Mesenchymal stem cell (in vitro differentiated cells and primary cell): Measurements from ENCODE around the gene LNP1.
A peak's percentile ranks its signal among the peaks of the same experiment; 100 is the strongest.

ENCODE experiments used
- DNase-seq: peaks from one replicate; pipeline ENCODE4 v3.0.0-alpha.2; 2013
- H2AFZ ChIP-seq: one replicate; pipeline ENCODE4 v1.6.1; 2013; ENCODE audit warnings: low read depth, mild to moderate bottlenecking, control low read depth, inconsistent platforms, low read length, moderate library complexity
- H2AK5ac ChIP-seq: 2 replicates; pipeline ENCODE4 v1.6.1; 2013; ENCODE audit warnings: low read length, moderate library complexity, mild to moderate bottlenecking, inconsistent platforms; ENCODE audit not compliant: severe bottlenecking
- H2BK120ac ChIP-seq: one replicate; pipeline ENCODE4 v1.6.1; 2013; ENCODE audit warnings: low read depth, mild to moderate bottlenecking, inconsistent platforms, low read length, moderate library complexity
- H2BK12ac ChIP-seq, 2 experiments: one replicate each; pipeline ENCODE4 v1.6.1; 2013; ENCODE audit warnings: inconsistent platforms in 2 of 2, low read length in 2 of 2, mild to moderate bottlenecking in 2 of 2, moderate library complexity in 2 of 2, control low read depth in 1 of 2
- H2BK15ac ChIP-seq: one replicate; pipeline ENCODE4 v1.6.1; 2013; ENCODE audit warnings: mild to moderate bottlenecking, low read depth, inconsistent platforms; ENCODE audit not compliant: poor library complexity, severe bottlenecking
- H2BK5ac ChIP-seq: 2 replicates; pipeline ENCODE4 v1.6.1; 2013; ENCODE audit warnings: low read depth, mild to moderate bottlenecking, low read length, control low read depth, inconsistent platforms; ENCODE audit not compliant: poor library complexity, severe bottlenecking
- H3K14ac ChIP-seq, 2 experiments: one replicate each; pipeline ENCODE4 v1.6.1; 2013; ENCODE audit warnings: inconsistent platforms in 2 of 2, low read length in 2 of 2, control low read depth in 1 of 2, mild to moderate bottlenecking in 1 of 2, moderate library complexity in 1 of 2
- H3K18ac ChIP-seq, 2 experiments: one replicate each; pipeline ENCODE4 v1.6.1; 2013; ENCODE audit warnings: inconsistent platforms in 2 of 2, low read length in 2 of 2, control low read depth in 1 of 2, low read depth in 1 of 2, mild to moderate bottlenecking in 1 of 2
- H3K23ac ChIP-seq, 2 experiments: one replicate each; pipeline ENCODE4 v1.6.1; 2013; ENCODE audit warnings: inconsistent platforms in 2 of 2, low read length in 2 of 2, mild to moderate bottlenecking in 2 of 2, moderate library complexity in 2 of 2, control low read depth in 1 of 2
- H3K27ac ChIP-seq: 2 replicates; pipeline ENCODE4 v1.5.1; 2013; ENCODE audit warnings: mild to moderate bottlenecking, moderate library complexity, low read length, control low read depth, inconsistent platforms; ENCODE audit not compliant: poor library complexity, severe bottlenecking
- H3K27me3 ChIP-seq, 2 experiments: 2 replicates each; pipeline versions ENCODE4 v1.6.1 to v1.7.0; 2013; ENCODE audit warnings: low read length in 2 of 2, mild to moderate bottlenecking in 2 of 2, moderate library complexity in 2 of 2, control low read depth in 1 of 2, inconsistent platforms in 1 of 2; ENCODE audit not compliant: control insufficient read depth in 1 of 2, insufficient read depth in 1 of 2
- H3K36me3 ChIP-seq, 2 experiments: 2 replicates each; pipeline versions ENCODE4 v1.6.1 to v1.7.0; 2013; ENCODE audit warnings: low read length in 2 of 2, control low read depth in 1 of 2, inconsistent platforms in 1 of 2, low read depth in 1 of 2, mild to moderate bottlenecking in 1 of 2; ENCODE audit not compliant: insufficient read depth in 2 of 2, control insufficient read depth in 1 of 2
- H3K4ac ChIP-seq, 2 experiments: one replicate each; pipeline ENCODE4 v1.6.1; 2013; ENCODE audit warnings: inconsistent platforms in 2 of 2, low read length in 2 of 2, mild to moderate bottlenecking in 2 of 2, moderate library complexity in 2 of 2, control low read depth in 1 of 2, low read depth in 1 of 2
- H3K4me1 ChIP-seq: 2 replicates; pipeline ENCODE4 v1.6.1; 2013; ENCODE audit warnings: low read depth, low read length, control low read depth; ENCODE audit not compliant: control insufficient read depth, insufficient read depth
- H3K4me2 ChIP-seq: 2 replicates; pipeline ENCODE4 v1.6.1; 2013; ENCODE audit warnings: low read length, mild to moderate bottlenecking, inconsistent platforms; ENCODE audit not compliant: poor library complexity, severe bottlenecking
- H3K4me3 ChIP-seq, 2 experiments: 2 replicates each; pipeline versions ENCODE4 v1.5.1 to v1.7.0; 2013; ENCODE audit warnings: low read length in 2 of 2, mild to moderate bottlenecking in 2 of 2, control low read depth in 1 of 2, low read depth in 1 of 2; ENCODE audit not compliant: insufficient read depth in 1 of 2
- H3K79me1 ChIP-seq: replicated peaks from 2 replicates; pipeline ENCODE4 v1.6.1; 2013; ENCODE audit warnings: mild to moderate bottlenecking, control low read depth, low read length, inconsistent platforms; ENCODE audit not compliant: poor library complexity, severe bottlenecking
- H3K9ac ChIP-seq: 2 replicates; pipeline ENCODE4 v1.7.0; 2013; ENCODE audit warnings: mild to moderate bottlenecking, low read length, moderate library complexity
- H3K9me3 ChIP-seq: 2 replicates; pipeline ENCODE4 v1.7.0; 2013; ENCODE audit warnings: mild to moderate bottlenecking, low read length; ENCODE audit not compliant: control insufficient read depth
- H4K8ac ChIP-seq: one replicate; pipeline ENCODE4 v1.6.1; 2013; ENCODE audit warnings: inconsistent platforms, mild to moderate bottlenecking, low read length, moderate library complexity
- H4K91ac ChIP-seq: one replicate; pipeline ENCODE4 v1.6.1; 2013; ENCODE audit warnings: mild to moderate bottlenecking, low read length, inconsistent platforms
- WGBS: methylation state at CpG from one replicate; pipeline ENCODE4 v1.1.7; 2013; ENCODE audit warnings: mixed read lengths; 5-methylcytosine and 5-hydroxymethylcytosine counted together

LNP1 gene

DNA sequence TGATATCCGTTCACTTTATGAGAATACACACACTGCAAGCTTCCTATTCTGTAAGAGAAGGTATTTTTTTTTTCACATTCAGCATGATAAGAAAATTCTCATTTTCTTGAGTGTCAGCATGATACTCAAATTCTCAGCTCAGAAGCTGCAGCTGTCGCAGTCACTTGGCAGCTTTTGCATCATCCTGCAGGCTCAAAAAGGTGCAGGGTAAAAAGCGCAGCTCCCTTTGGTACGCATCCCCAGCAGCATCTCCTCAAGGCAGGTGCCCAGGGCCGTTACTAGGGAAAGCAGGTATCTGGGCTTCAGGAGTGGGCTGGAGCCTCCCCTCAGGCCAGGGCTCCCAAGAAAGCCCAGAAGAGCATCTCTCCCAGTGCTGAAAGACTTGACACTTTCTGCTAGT lies 22.3 kb downstream of the LNP1 start:
- no peak overlapping the region for H3K27ac ChIP-seq
- no peaks in the 10 kb centered on the region for H3K4me1 ChIP-seq
- peak overlapping the region in 1 of 2 experiments; percentile 62 for H3K14ac ChIP-seq
- no peak overlapping the region for H2BK15ac ChIP-seq
- no peak overlapping the region for H2AK5ac ChIP-seq
- no peak overlapping the region for H3K23ac ChIP-seq
- H2BK5ac ChIP-seq, result no peak overlapping the region
- no peak overlapping the region for H3K4me3 ChIP-seq
- no peak overlapping the region for H3K4me2 ChIP-seq
- H3K9ac ChIP-seq, result no peak overlapping the region
- 96% methylated on average over 4 of the region's 5 CpGs for WGBS
- H3K4ac ChIP-seq, result no peak overlapping the region
- peaks cover 2% of the 10 kb centered on the region for H3K79me1 ChIP-seq
- H3K9me3 ChIP-seq, result no peaks in the 10 kb centered on the region
- H2BK120ac ChIP-seq, result no peak overlapping the region
- no peak overlapping the region for H3K18ac ChIP-seq
- no peak overlapping the region for H2BK12ac ChIP-seq
- H3K27me3 ChIP-seq, result no peaks in the 10 kb centered on the region
- no peak overlapping the region for H4K91ac ChIP-seq
- H4K8ac ChIP-seq, result no peak overlapping the region
- H3K36me3 ChIP-seq, result no peaks in the 10 kb centered on the region
- H2AFZ ChIP-seq, result no peak overlapping the region
- no peak for DNase-seq

DNA sequence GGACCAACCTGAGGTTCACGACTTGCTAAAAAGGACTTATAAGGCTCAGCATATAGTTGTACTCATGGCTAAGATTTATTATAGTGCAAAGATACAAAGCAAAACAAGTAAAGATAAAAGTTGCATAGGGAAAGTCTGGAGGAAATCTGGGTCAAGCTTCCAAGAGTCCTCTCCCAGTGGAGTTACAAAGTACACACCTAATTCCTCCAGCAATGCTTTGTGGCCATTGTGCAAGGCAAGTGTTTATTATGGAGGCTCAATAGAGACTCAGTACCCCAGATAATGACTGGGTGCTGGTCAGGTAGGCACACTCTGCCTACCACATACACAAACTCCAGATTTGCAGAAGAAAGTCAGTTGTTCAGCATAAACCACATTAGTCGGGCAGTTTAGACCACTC lies 22.9 kb downstream of the LNP1 start:
- DNase-seq, result no peak
- no peak overlapping the region for H2AFZ ChIP-seq
- WGBS, result 100% methylated on average over 1 of the region's 2 CpGs

GRCh38 chr3:100425316-100425715 lies 24.0 kb downstream of the LNP1 start:
- H2BK120ac ChIP-seq, result no peak overlapping the region
- H3K4me3 ChIP-seq, result no peak overlapping the region
- H3K23ac ChIP-seq, result no peak overlapping the region
- no peak overlapping the region for H4K91ac ChIP-seq
- H2BK12ac ChIP-seq, result no peak overlapping the region
- H2BK5ac ChIP-seq, result no peak overlapping the region
- no peak overlapping the region for H2AK5ac ChIP-seq
- no peak overlapping the region for H3K9ac ChIP-seq
- no peaks in the 10 kb centered on the region for H3K79me1 ChIP-seq
- no peak overlapping the region for H2BK15ac ChIP-seq
- H3K18ac ChIP-seq, result no peak overlapping the region
- no peaks in the 10 kb centered on the region for H3K9me3 ChIP-seq
- H4K8ac ChIP-seq, result no peak overlapping the region
- H3K27ac ChIP-seq, result no peak overlapping the region
- no CpG with 5 or more reads among the region's 1 CpG for WGBS
- no peaks in the 10 kb centered on the region for H3K27me3 ChIP-seq
- no peak overlapping the region for H3K4ac ChIP-seq
- no peaks in the 10 kb centered on the region for H3K36me3 ChIP-seq
- no peaks in the 10 kb centered on the region for H3K4me1 ChIP-seq
- no peak overlapping the region for H3K4me2 ChIP-seq
- H2AFZ ChIP-seq, result no peak overlapping the region
- no peak overlapping the region for H3K14ac ChIP-seq
- no peak for DNase-seq

More for the DNA sequence above, 22.9 kb downstream of the LNP1 start:
- H4K8ac ChIP-seq, result no peak overlapping the region
- no peaks in the 10 kb centered on the region for H3K27me3 ChIP-seq
- H3K79me1 ChIP-seq, result no peaks in the 10 kb centered on the region
- no peak overlapping the region for H2AK5ac ChIP-seq
- H3K4ac ChIP-seq, result no peak overlapping the region
- H3K9ac ChIP-seq, result no peak overlapping the region
- H2BK120ac ChIP-seq, result no peak overlapping the region
- H3K4me3 ChIP-seq, result no peak overlapping the region
- no peak overlapping the region for H2BK5ac ChIP-seq
- H2BK15ac ChIP-seq, result no peak overlapping the region
- no peak overlapping the region for H3K14ac ChIP-seq
- H3K4me2 ChIP-seq, result no peak overlapping the region
- no peak overlapping the region for H4K91ac ChIP-seq
- H3K9me3 ChIP-seq, result no peaks in the 10 kb centered on the region
- no peaks in the 10 kb centered on the region for H3K36me3 ChIP-seq
- H3K23ac ChIP-seq, result no peak overlapping the region
- H3K4me1 ChIP-seq, result no peaks in the 10 kb centered on the region
- no peak overlapping the region for H3K27ac ChIP-seq
- H2BK12ac ChIP-seq, result no peak overlapping the region
- no peak overlapping the region for H3K18ac ChIP-seq

DNA sequence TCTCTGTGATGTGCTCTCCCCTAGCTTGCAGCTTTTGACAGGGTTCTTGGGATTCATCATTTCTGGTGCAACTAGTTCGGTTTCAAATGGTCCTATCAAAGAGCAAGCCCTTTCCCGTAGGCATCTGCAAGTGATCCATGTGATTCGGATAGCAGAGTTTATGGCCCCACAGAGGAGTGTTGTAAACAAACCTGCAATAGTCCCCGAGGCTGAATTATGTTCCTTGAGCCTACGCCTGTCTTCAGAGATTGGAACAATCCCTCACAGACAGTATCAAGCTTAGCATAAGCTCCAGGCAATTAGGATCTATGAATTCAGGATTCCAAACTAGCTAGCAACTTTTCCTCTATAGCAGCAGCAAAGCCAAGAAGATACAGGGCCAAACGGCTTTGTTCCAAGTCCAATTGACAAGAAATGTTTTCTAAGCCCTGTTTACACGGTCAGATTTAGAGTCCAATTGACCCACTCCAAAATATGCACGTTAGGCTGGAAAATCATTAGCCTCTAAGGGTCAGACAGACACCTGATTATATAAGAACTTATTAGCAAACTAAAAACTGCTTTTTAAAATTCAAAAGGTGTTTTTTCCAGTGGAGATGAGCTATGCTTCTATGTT lies 24.8 kb downstream of the LNP1 start:
- no peak overlapping the region for H2BK5ac ChIP-seq
- no peak overlapping the region for H4K91ac ChIP-seq
- no peak overlapping the region for H3K14ac ChIP-seq
- peak overlapping the region in 1 of 2 experiments; percentile 40 for H3K18ac ChIP-seq
- H3K4me2 ChIP-seq, result no peak overlapping the region
- no peak overlapping the region for H2AFZ ChIP-seq
- no peak overlapping the region for H2AK5ac ChIP-seq
- no peaks in the 10 kb centered on the region for H3K27me3 ChIP-seq
- H3K9me3 ChIP-seq, result no peaks in the 10 kb centered on the region
- DNase-seq, result no peak
- no peak overlapping the region for H3K4ac ChIP-seq
- H3K4me1 ChIP-seq, result no peaks in the 10 kb centered on the region
- no peak overlapping the region for H4K8ac ChIP-seq
- H2BK12ac ChIP-seq, result no peak overlapping the region
- no peaks in the 10 kb centered on the region for H3K79me1 ChIP-seq
- H3K4me3 ChIP-seq, result no peak overlapping the region
- no peak overlapping the region for H3K9ac ChIP-seq
- H3K23ac ChIP-seq, result peak overlapping the region in 1 of 2 experiments; percentile 89
- H2BK15ac ChIP-seq, result no peak overlapping the region
- no peak overlapping the region for H2BK120ac ChIP-seq
- no peaks in the 10 kb centered on the region for H3K36me3 ChIP-seq
- WGBS, result 41% methylated on average over 7 of the region's 8 CpGs
- H3K27ac ChIP-seq, result no peak overlapping the region
